DMS 273 (cell line): ENCODE data around the gene GABBR1.

Experiments used
- DNase-seq: peaks from one replicate; lab custom pipeline; 2025; ENCODE audit not compliant: unreplicated experiment; lab: John Stamatoyannopoulos, UW

GABBR1 gene

DNA sequence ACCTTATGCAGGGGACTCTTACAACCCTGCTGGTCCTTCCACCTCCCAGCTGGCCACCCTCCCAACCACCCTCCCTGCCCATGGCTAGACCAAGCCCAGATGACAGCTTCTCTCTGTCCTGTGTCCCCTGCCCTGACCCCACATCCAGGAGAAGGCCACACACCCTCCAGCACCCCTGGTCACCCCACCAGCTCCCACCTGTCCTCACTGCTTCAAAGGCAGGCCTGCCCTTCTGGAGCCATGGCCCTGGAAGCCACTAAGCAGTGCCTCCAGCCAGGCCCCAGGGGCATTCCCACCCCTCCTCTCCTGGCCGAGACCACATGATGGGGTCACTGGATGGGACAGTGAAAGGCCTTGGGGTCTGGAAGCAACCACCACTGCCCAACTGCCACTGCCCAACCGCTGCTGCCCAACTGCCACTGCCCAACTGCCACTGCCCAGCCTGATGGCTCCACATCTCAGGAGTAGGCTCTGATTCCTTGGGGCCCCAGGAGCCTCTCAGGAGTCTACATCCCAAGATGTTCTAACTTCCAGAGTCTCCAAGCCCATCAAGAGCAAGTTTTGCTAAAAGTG lies 103.9 kb downstream of the GABBR1 start:
- no peak for DNase-seq

DNA sequence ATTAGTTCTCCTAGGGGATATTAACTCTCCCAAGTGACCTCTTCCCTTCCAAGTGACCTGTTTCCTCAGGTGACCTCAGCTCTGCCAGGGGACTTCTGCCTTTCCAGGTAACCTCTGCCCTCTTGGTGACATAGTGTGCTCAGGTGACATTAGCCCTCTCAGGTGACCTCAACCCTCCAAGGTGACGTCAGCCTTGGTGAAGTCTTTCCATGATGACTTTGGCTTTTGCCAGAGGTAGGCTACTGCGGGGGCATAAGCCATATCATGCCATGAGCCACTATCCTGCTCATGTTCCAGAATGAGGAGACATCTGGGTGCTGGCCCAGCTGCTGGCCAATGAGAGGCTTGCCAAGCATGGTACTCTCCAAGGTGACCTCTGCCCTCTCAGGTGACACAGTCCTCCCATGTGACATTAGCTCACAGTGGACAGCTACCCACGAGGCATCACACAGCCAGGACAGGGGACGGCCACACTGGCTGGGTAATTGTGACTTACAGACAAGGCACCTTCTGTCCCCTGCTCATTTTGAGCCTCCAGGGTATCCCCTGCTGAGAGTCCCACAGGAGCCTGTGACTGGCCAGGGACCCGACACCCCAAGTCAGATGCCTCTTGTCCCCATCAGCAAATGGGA lies 104.6 kb downstream of the GABBR1 start:
- no peak for DNase-seq

DNA sequence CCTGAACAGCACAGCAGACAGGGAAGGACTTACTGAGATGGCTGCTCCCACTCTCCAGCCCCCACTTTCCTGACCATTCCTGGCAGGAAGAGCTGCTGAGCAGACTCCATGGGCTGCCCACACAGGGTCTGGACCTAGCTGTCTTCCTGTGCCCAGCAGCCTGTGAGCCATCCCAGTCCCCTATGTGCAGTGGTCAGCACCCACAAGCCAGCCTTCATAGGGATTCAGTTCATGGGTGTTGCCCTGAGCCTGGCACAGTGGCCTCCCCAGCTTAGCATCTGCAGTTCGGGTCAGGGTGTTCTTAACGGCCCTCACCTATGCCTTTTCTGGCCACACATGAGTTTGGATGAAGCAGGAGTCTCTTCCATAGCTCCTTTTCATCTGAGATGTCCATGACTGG lies 105.4 kb downstream of the GABBR1 start:
- DNase-seq = no peak

- no peak for DNase-seq
Measured at GRCh38 chr6:29527126-29527525, 105.9 kb downstream of the GABBR1 start.

DNA sequence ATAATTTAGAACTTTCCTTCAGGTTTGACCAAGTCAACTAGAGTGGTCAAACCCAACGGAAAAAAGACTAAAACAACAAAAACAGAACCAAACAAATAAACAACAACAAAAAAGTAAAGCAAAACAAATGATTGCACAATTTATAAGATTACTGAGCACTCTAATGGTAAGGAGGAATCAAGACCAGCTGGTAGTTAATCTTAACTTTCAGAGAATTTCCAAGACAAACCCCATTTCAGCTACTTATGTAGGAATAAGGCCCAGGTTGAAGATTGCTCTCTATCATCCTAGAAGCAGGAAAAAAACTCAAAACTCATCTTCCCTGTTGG lies 107.7 kb downstream of the GABBR1 start:
- DNase-seq = no peak

- no peak for DNase-seq
Measured at GRCh38 chr6:29524444-29525310, 108.3 kb downstream of the GABBR1 start.

GRCh38 chr6:29524044-29524443 lies 108.9 kb downstream of the GABBR1 start:
- DNase-seq = no peak

GRCh38 chr6:29522227-29522626 lies 110.8 kb downstream of the GABBR1 start:
- no peak for DNase-seq

DNA sequence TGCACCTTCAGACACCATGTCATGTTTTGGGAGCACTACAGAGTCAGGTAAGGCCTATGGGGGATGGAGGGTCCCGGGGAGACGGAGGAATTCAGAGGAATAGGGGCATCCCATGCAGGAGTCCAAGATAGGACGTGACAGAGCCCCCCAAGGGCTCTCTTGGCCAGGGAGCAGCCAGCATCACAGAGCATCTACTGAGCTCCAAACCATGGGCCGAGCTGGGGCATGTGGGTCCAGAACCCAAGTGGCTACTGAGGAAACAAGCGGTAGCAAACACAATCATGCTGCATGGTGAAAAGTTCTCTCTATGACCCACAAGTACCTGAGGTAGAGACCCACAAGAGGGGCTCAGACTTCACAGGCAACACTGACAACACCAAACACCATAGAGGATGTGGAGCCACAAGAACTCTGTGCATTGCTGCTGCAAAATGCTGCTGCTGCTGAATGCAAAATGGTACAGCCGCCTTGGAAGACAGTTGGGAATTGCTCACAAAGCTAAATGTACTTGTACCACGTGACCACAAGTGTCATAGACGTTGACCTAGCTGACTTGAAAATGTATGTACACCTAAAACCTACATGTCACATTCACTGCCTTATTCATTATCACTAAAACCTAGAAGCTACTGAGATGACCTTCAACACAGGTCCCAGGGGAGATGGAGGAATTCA lies 111.8 kb downstream of the GABBR1 start:
- DNase-seq = no peak

DNA sequence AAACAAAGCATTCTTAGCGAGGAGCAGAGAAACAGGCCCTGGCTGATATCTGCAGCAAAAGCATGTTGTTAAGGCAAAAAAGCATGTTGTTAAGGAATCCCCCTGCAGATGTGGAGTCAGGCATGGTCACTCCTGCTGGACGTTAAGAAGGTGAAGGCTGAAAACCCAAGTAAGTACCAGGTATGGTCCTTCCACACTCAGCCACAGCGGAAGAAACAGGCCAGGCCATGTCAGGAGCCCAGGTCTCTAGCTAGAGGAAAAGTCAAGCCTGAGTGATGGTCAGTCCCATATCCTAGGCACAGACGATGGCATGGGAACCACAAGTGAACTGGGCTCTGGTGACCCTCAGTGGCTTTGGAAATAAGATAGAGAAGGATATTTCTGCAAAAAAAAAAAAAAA lies 112.8 kb downstream of the GABBR1 start:
- DNase-seq = no peak

DNA sequence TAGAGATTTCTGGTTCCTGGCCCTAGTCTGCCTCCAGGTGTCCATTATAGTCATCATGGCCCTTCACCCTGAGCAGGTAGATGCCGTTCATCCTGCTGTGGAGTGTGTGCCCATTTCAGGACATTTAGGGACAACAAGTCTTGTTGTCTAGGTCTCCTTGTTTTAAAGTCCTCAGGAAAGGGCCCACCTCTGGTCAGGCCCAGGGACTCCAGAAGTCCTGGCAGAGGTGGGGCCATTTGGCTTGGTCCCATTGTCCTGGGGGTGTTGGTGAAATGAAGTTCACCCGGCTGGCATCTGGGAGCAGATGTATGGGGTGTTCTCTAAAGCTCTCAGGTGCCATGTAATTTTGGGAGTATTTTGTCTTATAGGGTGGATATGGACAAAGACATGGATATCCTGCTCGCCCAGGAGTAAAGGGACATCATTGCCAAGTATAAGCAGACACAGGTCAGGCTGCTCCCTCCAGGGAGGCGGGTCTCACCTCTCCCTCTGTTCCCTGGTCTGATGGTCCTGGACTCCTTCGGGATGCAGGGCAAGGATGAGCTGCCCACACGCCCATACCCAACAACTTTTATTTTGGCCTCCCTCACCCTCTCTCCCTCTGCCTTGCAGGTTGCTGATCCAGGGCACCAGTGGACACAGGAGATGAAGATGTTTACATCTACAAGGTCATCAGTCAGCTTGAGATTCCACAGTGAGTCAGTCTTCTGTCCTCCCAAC lies 113.5 kb downstream of the GABBR1 start:
- DNase-seq = no peak

DNA sequence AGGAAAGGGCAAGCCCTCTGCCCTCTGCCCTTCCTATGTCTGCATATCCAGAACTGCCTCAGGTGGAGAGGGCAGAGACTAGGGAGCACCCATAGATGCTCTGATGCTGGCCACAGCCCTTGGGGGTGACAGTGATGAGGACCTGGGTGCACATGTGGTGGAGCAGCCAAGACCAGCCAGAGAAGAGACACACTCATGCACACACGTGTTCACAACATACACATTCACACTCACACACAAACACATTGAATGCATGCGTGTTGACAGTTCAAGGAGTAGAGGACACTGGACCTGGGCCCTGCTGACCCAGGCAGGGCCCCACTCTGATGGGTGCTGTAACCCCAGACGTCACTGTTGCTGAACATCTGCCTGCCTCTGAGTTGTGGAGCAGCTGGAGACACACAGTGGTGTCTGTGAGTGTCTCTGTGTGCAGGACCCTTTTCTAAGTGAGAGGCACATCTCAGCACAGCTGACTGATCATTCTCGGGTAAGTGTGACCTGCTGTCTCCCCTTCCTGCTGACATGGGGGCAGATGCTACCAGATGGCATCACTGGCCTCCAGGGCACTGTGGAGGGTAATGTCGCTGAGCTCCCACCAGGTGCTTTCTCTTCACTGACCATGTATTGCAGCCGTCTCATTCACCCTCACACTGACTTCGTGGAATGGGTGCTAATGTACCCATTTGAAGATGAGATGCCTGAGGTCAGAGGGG lies 115.1 kb downstream of the GABBR1 start:
- DNase-seq = no peak

DNA sequence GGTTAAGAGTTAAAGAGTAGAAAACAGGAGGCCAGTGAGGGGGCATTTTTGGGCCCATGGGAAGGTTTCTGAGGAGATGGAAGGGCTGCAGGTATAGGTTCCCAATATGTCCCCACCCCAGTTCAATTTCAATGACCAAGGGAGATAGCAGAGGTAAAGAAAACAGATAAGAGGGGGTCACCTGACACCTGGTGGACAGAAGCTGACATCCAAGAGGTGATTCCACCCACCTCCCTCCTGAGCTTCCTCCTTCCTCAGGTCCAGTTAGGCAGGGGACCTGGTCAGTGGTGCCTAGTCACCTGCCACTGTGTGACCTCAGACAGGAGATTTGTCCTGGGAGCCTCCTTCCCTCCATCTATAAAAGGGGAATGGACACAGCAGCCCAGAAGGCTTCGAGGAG lies 115.7 kb downstream of the GABBR1 start:
- no peak for DNase-seq

DNA sequence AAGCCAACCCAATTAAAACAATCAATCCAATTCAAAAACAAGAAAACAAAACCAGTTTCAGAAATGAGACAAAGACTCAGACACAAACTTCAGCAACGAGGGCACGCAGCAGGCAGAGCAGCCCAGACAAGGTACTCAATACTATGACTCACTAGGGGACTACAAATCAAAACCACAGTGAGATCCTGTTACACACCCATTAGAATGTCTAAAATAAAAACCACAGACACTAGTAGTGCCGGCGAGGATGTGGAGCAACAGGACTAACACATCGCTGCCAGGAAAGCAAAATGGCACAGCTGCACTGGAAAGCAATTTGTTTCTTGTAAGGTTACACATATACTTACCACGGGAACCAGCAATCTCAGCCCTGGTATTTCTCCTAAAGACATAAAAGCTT lies 116.9 kb downstream of the GABBR1 start:
- peak; percentile 13 for DNase-seq

DNA sequence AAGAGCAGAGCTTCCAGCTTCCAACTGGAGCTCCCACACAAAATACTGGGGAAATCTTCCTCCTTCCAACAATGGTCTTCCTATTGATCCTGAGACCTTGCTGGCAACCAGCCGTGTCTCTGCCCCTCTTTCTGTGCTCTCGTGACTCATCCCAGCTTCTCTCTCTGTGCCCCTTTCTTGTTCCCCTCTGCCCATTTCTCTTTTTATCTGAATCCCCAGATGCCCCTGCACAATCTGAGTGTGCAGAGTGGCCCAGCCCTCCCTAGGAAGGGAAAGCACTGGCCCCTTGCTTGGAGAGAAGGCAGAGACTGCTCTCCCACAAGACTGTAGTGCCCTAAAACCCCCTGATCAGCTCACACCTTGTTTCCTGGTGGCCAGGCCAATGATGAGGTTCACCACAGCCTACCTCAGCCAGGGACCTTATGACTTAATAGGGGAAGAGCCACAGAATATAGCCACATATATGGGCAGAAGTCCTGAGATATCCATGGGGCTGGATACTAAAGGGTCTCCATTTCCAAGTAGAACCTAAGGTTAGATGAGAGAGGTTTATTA lies 122.2 kb downstream of the GABBR1 start:
- no peak for DNase-seq

GRCh38 chr6:29510202-29510601 lies 122.8 kb downstream of the GABBR1 start:
- peak; percentile 38 for DNase-seq
